Femur (tissue), 1 donor: Measurements from ENCODE around the gene CHST8.
"Not testable (repeated sequence)": the region's sequence is repeated elsewhere in the genome, so short reads cannot be mapped to it uniquely, and the experiment has no call there.

Experiments used
- DNase-seq: peaks from one replicate; pipeline ENCODE4 v3.0.0-alpha.2; 2017

The CHST8 gene, protein sequence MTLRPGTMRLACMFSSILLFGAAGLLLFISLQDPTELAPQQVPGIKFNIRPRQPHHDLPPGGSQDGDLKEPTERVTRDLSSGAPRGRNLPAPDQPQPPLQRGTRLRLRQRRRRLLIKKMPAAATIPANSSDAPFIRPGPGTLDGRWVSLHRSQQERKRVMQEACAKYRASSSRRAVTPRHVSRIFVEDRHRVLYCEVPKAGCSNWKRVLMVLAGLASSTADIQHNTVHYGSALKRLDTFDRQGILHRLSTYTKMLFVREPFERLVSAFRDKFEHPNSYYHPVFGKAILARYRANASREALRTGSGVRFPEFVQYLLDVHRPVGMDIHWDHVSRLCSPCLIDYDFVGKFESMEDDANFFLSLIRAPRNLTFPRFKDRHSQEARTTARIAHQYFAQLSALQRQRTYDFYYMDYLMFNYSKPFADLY

DNA sequence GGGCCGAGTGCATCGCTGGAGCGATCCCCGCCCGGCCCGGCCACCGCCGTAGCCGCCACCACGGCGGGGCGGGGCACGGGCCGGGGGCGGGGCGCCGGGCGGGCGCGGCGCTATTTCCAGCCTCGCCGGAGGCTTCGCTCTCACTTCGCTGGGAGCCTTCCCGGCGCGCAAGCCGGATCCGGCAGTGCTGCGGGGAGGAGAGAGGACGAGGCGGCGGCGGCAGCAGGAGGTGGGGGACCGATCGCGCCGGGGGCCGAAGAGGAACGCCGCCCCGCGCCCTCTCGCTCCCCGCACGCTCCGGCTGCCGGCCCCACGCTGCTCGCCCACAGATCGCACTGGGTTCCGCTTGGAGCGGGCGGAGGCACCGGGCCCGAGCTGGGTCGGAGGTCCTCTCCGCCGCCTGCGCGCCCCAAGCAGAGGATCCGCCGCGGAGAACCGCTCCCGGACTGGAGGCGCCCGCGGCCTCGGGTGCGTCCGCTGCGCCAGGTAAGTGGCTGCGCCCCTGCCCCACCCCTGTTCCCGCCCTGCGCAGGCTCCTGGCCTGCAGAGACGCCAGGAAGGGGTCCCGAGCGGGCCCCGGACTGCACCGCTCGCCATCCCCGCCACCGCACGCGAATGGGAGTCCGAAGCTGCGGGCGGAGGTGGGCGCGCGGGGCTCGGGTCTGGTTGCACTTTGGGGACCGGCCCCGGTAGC is at the start of gene CHST8:
Gene CHST8 (plus strand): TSS at position 143 of the 694 bp plus-strand sequence. CDS start 67,309 bp downstream, outside the sequence.
- DNase-seq = peak; percentile 52

DNA sequence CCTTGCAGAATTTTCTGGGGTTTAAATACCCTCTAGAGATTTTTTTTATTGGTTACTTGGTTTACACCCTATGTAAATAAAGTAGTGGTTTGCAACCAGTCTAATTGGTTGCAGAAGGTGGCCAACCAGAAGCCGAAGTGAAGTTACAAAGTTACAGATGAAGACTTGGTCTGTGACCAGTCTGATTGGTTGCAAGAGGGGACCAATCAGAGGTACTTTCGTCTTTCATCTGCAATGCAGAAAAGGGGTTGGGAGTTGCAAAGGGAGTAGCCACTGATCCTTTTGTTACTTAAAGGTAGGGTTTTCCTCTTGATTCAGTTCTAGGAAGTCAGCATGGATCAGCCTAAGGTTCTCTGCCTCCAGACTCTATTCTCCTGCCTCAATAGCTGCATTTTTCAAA is 48.8 kb upstream of the CHST8 start:
- DNase-seq = no peak

DNA sequence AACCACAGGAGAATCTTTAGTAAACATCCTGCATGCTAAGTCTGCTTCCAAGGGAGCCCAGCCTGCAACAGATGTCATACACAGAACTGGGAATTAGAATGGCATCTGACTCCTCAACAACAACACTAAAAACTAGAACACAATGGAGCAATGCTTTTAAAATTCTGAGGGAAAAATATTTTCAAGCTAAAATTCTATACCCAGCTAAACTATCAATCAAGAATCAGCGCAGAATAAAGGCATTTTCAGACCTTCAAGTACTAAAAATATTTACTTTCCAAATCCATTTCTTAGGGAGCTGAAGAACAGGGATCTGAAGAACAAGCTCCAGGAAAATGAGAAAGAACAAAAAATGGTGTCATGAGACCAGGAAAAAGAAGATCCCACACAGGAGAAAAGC is 46.9 kb upstream of the CHST8 start:
- no peak for DNase-seq

DNA sequence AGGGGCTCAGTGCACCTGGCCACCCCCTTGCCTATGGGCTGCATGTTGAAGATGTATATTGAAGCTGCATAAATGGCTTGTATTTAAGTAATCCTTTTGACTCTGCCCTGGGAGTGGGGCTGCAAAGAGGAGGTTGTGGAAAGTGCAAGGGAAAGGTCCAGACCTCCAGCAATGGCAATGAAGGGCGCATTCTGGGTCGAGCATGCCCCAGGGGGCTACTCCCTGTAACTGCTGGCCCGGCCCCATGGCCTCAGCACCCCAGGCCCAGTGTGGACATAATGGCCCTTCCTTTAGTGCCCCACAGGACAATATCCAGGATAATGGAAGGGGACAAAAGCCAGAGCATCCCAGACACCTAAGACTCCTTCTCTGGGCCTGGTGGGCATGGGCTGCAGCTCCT is 43.1 kb upstream of the CHST8 start:
- DNase-seq = no peak

DNA sequence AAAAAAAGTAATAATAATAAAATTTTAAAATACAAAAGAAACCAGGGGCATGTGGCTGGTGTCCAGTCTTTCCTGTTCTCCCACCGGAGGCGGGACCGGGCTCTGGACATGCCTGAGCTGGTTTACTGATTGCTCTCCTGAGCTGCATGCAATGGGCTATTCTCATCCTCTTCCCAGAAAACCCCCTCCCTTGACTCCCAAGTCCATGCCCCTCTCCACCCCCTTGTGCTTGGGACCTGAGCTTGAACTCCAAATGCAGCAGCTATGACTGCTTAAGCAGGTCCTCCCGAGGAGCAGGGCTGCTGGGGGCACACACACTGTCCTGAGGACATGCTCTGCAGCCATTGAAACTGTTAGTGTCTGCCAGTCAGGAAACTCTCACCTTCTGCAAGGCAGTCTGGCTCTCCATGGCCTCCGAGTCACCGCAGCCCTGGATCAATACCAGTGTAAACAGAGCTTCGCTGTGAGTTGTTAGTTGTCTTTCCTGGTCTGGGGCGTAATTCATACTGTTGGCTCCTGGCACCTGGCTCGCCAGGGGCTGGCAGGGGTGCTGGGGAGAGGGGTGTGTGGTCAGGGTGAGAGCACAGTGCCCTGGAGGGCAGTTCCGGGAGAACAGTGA is 41.6 kb upstream of the CHST8 start:
- no peak for DNase-seq

DNA sequence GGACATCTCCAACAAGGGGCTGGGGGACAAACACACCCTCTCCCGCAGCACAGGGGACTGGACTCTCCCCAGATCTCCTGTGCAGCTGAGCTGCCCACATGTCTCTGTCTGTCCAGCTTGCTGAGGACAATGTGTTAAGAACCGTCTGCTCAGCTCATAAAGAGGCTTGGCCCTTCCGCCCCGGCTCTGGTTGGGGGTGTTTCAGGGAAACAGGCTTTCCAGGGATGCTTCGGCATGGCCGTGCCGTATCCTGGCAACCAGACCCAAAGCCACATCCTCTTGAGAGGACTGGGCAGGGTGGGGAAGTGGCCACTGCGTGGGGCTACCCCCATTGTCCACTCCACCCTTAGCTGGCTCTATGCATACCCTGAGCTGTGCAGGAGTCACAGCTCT is 41.1 kb upstream of the CHST8 start:
- DNase-seq = no peak

DNA sequence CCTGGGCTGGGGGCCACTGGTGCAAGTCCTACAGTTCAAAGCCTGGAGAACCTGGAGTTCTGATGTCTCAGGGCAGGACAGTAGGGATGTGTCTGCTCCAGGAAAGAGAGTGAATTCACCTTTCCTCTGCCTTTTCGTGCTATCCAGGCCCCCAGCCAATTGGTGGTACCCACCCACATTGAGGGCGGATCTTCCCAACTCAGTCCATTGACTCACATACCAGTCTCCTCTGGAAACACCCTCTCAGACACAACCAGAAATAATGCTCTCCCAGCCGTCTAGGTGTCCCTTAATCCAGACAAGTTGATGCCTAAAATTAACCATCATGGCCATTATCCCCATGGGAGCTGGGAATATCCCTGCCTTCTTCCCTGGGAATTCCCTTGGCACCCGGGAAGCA is 38.8 kb upstream of the CHST8 start:
- no peak for DNase-seq

DNA sequence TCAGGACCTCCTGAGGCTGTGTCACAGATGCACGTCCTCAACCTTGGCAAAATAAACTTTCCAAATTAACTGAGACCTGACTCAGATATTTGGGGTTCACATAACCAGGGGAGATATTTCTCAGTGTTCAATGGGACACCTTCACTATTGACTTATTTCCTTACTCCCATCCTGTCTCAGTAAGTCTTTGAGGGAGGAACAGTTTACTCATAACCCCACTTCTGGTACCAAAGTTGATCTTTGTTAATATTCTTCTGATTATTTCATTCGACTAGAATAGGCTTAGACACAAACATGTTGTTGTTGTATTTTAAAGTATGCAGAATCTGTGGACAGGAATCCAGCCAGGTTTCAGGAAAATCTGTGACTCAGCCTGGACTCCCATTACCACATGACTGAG is 34.6 kb upstream of the CHST8 start:
- DNase-seq = no peak

DNA sequence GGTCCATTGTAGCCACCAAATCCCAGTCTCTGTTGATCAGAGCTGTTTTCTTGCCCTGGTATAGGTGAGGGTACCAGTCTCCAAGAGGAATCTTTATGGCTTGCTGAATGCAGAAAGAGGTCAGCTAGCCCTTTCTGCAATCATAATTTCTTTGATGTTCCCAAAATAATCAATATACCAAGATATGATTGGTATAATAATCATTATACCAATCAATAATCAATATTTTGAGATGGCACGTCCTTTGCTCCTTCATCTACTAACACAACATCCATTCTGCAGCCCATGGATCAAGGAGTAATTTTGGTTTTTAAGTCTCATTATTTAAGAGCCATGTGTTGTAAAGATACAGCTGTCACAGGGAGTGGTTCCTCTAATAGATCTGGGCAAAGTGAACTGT is 31.5 kb upstream of the CHST8 start:
- DNase-seq = no peak

DNA sequence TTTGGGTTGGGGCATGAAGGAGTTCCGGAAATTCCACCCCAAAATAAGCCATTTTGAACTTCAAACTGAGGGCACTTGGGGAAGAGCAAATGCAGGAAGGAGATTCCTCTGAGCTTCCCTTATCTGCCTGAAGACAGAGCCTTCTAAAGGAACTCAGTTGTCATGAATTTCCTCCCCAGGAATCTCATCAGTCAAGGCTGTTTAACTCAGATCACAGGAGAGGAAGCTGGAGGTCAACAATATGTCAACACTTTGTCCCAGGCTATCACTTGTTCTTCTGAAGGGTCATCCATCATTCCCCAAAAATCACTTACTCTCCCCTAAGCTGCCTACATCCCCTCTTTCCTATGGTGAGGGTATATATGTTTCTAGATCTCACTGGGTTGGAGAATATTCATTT is 26.0 kb upstream of the CHST8 start:
- no peak for DNase-seq

DNA sequence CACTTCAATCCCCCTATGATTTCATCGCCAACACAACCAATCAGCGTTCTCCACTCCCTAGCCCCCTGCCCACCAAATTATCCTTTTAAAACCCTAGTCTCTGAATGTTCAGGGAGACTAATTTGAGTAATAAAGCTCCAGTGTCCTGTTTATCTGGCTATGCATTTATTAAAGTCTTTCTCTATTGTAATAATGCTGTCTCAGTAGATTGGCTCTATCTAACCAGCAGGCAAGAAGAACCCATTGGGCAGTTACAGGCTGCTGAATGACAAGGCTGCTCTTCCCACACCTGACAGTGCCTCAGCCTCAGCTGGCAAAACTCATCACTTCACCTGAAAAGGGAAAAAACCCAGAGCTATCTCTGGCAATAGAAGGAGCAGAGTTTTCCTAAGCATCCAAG is 20.2 kb upstream of the CHST8 start:
- DNase-seq = no peak

DNA sequence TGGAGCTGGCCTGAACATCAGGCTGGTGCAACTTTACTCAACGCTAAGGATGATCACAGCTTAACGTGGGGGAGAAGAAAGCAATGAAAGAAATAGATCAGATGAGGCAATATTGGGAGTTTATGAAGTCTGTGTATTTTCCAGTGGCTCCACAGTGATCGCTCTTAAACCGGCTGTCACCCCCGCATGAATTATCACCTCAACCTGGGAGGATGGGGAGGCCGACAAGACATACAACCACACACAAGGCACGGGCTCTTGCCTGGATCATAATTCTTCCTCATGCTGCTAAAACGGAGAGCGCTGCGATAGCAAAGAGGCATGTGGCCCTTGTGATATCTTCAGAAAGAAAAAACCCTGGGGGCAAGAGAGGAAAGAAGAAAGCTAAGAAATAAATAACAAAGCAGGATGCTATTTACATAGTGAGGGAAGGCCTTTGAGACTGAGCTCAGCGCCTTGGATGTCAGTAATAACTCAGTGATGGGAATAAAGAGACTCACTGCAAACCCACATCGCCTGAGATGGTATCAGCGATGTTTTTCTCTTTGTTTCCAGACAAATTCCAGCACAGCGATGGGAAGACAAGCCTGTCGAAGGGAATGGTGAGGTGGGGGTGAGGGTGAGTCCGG is 19.1 kb upstream of the CHST8 start:
- no peak for DNase-seq

DNA sequence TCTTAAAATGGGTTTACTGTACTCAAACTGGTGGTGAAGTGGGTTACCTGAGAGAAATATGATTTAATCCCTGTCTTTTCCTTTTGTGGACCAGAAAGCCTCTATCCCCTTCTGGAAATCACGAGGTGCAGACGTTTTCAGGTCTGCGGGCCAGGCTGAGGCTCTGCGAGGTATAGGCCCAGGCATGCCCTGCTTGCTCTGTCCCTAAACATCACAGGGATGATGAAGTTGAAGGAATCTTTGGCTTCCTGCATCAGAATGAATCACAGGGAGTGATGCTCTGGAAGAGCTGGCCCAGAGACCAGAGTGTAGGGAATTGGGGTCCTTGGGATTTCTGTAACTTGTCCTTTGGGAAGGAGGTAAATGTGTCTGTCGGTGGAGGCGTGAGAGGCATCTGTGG is 18.4 kb upstream of the CHST8 start:
- DNase-seq = no peak

DNA sequence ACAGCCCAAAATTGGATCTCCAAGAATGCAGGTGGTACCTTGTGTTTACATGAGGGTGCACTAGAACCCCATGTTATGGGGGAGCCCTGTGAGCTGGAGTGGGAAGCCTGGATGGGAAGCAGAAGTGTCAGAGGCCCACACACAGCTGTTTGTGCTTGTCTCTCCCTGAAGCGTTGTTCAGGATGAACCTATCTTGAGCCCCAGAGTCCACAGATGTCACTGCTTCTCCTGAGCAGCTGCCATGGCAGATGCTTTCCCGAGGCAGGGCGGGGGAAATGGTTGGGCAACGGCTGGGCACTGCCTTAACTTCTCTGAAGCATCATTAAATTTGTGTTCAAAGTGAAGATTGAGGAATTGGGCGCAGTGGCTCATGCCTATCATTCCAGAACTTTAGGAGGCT is 17.1 kb upstream of the CHST8 start:
- DNase-seq = no peak

DNA sequence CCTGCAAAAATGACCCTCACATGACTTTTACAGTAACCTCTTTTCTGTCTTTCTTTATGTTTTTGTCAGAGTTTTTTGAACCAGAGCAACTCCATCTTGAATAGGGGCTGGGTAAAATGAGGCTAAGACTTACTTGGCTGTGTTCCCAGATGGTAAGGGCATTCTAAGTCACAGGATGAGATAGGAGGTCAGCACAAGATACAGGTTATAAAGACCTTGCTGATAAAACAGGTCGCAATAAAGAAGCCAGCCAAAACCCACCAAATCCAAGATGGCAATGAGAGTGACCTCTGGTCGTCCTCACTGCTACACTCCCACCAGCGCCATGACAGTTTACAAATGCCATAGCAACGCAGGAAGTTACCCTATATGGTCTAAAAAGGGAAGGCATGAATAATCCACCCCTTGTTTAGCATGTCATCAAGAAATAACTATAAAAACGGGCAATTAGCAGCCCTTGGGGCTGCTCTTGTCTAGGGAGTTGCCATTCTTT is 15.9 kb upstream of the CHST8 start:
- not testable (repeated sequence) for DNase-seq

DNA sequence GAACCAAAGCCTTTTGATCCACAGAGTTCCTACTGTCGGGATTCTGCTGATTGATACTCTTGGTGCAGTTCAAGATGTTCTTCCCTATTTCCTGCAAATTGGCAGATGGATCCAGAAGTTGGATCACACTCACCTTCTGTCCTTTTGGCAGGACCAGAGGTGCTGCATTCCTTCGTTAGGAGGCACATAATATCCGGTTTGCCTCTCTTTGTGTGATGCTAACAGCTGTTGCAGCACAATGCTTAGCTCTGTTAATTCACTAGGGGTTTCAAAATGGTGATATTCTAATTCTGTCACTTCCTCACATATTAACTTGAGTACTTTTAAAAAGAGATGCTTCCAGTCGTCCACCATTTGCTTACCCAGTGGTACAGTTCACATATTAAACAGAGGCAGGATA is 15.2 kb upstream of the CHST8 start:
- DNase-seq = no peak

DNA sequence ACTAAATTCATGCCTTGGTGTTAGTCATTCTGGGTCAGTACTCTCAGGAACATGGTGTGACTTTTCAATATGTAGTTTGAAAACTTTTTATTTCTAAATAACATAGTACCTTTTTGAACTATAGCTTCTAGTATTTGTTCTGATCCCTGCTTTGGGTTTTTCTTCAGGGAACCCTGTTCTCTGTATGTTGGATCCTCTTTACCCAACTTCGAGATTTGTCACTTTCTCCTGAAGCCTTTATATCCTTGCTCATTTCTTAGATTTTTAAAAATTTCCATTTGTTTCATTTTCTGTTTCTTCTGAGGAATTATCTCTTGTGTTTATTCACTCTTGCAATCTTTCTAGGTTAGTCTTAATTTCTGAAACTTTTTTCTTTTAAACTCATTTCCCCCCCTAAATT is 12.4 kb upstream of the CHST8 start:
- DNase-seq = no peak

DNA sequence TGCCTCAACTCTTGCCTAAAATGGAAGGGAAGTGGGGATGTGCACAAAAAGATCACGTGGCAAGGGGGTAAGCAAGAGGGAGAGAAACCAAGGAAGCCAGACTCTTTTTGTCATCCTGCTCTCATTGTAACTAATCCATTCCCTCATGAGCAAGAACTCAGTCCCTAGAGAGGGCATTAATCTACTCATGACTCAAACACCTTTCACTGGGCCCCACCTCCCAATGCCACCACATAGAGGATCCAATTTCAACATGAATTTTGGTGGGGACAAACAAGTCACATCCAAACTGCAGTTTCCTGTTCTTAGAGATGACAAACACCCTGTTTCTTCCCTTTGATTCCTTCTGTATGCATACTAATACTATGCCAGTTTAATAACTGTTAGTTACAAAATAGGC is 11.2 kb upstream of the CHST8 start:
- no peak for DNase-seq

DNA sequence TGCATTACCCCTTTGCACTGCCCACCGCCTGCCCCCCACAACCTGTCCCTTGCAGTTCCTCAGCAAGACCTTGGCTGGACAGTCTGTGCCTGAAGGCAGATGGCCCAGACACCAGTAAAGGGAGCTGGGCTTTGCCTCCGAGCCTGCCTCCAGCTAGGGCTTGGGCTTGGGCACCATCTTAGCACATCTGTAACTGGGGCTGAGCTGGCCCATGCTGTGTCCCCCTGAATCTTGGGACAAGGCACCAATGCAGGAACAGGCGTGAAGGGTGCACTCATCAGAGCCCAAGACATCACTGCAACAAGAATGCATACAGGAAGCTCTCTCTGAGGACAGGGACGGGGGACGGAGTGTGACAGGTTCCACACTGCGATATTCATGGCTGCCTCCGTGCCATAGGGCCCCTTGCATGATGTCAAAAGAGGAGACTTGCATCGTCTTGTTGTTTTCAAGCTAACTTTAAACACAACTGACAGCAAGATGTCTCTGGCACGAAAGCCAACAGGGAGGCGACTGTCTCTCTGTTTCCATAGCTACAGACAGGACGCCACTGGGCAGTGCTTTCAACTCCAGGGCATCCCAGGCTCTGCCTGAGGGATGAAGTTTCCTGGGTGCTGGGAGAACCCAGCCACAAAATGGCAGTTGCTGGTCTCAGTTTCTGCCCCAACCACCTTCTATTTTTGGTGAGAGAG is 8.7 kb upstream of the CHST8 start:
- DNase-seq = no peak

DNA sequence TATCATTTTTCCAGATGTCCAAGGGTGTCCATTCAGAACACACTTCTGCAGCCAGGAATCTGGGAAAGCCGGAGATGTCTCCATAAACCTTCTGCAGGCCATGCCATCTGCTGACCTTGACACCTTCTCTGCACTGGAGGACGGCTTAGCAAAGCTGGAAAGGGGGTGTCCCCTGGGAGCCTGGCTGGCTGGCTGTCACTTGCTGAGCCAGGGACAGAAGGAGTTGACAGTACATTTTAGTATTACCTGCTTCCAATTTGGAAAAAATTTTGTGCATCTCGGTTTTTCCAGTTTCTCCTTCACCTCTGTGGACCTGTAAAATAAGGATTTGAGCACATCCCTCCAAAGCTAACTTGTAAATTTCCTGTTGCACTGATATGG is 8.1 kb upstream of the CHST8 start:
- no peak for DNase-seq

DNA sequence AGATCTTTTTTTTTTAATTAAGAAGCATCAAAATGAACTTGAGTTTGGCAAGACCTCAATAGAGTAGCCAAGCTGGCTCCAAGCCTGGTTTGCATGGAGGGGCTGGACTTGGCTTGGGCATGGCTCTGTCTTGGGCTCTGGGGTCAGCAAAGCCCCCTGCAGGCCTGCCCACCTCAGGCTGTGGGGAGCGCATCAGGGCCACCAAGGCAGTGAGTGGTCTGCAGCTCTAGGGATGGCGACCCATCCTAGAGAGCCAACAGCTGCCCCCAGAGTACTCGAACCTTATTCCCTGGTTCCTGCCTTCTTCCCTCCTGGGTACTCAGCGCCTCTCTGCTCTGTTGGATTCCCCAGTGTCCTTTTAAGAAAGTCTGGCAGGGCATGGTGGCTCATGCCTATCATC is 5.4 kb upstream of the CHST8 start:
- DNase-seq = no peak

DNA sequence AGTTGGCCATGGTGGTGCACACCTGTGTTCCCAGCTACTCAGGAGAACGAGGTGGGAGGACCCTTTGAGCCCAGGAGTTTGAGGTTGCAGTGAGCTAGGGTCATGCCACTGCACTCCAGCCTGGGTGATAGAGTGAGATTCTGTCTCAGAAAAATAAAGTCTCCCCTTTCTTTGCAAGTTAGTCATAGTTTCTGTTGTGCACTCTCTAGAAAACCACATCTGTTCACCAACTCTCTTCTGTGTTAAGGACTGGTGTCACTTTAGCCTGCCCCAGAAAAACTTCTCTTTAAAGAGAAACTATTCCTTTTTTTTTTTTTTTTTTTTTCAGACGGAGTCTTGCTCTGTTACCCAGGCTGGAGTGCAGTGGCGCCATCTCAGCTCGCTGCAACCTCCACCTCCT is 4.9 kb upstream of the CHST8 start:
- DNase-seq = no peak

DNA sequence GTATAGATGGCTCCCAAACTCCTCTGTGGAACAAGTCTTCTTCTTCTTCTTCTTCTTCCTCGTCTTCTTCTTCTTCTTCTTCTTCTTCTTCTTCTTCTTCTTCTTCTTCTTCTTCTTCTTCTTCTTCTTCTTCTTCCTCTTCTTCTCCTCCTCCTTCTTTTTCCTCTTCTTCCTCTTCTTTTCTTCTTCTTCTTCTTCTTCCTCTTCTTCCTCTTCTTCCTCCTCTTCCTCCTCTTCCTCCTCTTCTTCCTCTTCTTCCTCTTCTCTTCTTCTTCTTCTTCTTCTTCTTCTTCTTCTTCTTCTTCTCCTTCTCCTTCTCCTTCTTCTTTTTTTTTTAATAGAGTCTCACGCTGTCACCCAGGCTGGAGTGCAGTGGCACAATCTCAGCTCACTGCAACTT is 3.4 kb upstream of the CHST8 start:
- DNase-seq = not testable (repeated sequence)
